ENCODE results near the gene PIM3.

The PIM3 gene

DNA sequence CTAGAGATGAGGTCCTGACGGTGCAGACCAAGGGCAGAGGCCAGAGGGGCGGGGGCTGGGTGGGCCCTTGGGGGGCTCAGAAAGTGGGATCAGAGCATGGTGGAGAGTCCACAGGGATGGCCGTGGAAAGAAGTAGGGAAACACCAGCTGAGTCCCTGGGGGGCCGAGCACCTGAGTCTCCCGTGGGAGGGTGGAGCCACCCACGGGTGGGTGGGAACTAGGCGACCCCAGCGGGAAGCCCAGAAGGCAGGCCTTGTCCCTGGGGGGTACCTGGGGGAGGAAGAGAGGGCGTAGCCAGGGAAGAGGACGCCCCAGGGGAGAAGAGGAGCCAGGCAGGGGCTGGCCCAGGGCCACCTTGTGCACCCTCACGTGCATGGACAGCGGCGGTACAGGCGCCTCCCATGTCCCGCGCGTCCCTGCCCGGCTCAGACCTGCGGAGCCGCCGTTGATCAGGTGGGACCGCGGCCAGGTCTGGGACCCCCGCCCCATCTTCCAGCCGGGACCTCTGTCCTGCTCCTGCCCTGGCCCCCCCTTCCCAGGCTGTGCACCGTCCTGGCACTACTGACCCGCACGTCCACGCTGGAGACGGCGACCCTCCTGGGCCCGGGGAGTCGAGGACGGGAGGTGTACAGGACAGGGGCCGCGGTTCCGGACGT, 31.9 kb upstream of the PIM3 start:
- DNase-seq (ENCODE audit: low read depth), result no peak

DNA sequence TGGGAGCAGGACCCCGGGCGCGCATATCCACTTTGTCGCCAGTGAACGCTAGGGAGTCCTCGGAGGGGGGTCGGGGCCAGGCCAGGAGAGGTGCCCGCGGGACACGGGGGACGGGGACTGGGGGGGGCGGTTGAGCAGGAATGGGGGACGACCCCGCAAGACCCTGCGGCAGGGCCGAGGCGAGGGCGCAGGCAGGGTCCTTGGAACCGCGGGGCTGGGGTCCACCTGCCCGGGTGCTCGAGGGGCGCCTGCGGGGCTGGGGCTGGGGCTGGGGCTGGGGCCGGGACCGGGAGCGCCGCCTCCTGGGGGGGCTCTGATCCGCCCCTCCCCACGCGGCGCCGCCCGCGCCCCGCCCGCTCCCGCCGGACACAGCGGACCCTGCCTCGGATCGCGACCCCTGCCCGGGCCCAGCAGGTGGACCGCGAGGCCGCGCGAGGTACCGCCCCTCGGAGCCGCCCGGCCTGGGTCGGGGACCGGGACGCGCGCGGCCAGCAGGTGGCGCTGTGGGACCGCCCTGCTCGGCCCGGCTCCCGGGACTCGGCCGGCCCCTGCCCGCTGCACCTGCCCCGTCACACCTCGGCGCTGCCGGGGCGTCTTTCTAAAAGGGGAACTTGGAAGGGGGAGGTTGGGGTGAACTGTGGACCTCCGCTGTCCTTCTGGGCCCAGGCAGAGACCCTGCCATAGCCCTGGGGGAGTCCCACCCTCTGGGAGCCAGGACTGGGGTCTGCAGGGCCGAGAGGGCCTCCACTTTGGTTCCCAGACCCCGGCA, 31.2 kb upstream of the PIM3 start:
- DNase-seq (ENCODE audit: low read depth), result peak; percentile 81

DNA sequence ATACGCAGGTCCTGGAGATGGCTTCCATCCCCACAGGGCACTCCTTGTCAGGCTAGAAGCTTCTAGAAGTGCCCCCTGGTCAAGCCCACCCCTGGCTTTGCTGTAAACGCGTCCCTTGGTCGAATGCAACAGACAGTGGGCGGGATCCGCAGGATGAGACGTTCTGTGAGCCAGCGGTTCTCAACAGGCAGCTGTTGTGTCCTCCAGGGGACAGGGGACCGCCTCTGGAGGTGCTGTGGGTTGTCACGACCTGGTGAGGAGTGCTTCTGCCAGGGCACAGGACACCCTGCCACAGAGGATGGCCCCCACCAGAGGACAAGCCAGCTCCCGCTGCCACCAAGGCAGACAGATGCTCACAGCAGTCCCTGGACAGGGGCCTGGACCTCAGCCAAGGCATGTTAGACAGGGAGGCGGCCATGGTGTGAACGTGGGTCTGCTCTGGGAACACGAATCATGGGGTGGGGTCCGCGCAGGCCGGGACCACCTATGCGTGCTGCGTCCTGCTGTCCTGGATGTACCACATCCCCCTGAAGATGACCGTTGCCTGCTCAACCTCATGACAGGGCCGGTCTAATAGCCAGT, 30.5 kb upstream of the PIM3 start:
- DNase-seq (ENCODE audit: low read depth), result no peak

DNA sequence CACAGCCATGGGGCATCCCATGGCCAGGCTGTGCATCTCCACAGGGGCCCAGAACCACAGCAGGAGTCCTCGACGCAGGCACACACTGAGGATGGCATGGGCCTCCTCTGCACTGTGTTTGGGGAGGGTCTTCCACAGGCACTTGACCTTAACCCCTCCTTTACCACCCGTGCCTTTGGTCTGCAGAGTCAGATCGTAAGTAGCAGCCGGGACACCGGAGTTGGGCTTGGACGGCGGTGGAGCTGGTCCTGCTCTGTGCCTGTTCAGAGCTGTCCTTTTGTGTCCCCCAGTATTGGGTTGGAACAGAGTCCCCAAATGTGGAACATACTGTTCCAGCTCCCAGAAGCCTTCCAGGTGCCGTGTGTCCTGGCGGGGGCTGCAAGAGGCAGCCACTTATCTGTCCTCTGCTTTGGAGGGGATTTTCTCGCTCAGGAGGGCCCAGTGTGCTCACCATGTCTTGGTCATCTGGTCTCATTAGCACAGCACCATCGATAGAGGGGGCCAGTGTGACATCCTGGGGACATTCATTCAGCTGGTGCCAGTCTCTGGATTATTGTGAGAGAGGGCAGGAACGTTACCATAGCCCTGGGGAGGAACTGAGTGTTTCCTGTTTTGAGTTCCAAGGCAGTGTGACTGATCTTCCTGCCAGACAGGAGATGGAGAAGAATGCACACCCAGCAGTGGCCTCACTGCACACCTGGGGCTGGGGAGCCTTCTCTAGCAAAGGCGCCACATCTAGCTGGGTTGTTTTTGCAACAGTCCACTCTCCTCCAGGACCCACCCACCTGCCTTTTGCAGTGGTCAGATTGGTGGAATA, 29.8 kb upstream of the PIM3 start:
- no peak for DNase-seq (ENCODE audit: low read depth)

GRCh38 chr22:49933236-49934159, 27.1 kb upstream of the PIM3 start:
- DNase-seq (ENCODE audit: low read depth), result no peak

GRCh38 chr22:49934160-49934890, 26.2 kb upstream of the PIM3 start:
- no peak for DNase-seq (ENCODE audit: low read depth)

GRCh38 chr22:49934891-49935557, 25.5 kb upstream of the PIM3 start:
- DNase-seq (ENCODE audit: low read depth), result peak; percentile 81

- DNase-seq (ENCODE audit: low read depth), result no peak
Measured at GRCh38 chr22:49935561-49935960, 25.0 kb upstream of the PIM3 start.

GRCh38 chr22:49936018-49936972, 24.3 kb upstream of the PIM3 start:
- DNase-seq (ENCODE audit: low read depth), result peak; percentile 82

GRCh38 chr22:49936973-49937757, 23.4 kb upstream of the PIM3 start:
- DNase-seq (ENCODE audit: low read depth), result no peak

DNA sequence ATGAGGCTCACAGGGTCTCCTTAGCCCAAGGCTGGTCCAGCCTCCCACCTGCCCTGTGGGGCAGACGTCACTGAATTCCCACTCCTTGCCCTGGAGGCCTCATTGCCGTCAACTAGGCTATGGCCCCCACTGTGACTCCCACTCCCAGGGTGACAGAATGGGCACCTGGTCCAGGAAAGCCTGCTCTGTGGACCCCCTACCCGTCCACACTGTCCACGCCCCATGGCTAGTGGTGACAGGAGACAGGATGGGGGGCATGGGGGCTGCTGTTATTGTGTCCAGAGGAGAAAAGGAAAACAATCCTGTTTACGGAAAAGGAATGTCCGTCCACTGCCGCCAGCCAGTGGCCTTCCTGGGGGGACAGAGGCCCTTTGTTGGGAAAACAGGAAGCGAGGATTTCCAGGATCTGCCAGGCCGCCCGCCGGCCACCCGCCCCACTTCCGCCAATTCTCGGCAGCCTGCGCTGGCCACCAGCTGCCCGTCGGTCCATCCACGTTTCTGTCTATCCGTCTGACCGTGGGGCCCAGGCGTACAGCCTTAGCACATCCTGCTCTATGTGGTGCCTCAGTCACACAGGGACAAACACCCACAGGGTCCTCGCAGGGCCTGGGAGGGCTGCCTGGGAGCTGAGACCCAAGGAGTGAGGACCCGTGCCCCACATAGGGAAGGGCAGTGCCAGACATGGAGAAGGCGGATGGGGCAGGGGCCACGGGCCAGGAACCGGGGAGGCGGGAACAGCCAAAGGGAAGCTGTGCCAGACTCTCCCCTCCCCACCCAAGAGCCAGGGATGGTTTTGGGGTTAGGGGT, 22.6 kb upstream of the PIM3 start:
- no peak for DNase-seq (ENCODE audit: low read depth)

DNA sequence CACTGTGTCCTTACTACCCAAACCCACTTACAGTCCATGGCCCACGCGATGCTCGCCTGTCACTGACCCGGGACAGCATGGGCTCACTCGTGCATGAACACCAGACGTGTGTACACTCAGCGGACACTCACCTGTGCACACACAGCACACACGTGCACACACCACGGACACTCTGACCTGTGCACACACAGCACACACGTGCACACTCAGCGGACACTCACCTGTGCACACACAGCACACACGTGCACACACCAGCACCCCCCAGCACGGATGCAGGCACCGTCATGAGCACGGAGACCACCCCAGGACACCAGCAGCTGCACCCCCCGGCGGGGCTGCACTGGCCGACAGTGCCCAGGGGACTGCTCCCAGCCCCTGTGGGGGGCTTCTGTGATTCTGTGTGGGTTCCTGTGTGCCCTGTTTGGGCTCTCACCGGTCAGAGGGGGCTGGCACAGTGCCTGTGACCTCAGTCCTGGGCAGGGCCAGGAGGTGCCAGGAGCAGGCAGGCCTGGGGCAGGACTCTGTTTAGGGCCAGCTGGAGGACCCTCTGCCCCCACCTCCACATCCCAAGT, 21.9 kb upstream of the PIM3 start:
- DNase-seq (ENCODE audit: low read depth), result no peak

DNA sequence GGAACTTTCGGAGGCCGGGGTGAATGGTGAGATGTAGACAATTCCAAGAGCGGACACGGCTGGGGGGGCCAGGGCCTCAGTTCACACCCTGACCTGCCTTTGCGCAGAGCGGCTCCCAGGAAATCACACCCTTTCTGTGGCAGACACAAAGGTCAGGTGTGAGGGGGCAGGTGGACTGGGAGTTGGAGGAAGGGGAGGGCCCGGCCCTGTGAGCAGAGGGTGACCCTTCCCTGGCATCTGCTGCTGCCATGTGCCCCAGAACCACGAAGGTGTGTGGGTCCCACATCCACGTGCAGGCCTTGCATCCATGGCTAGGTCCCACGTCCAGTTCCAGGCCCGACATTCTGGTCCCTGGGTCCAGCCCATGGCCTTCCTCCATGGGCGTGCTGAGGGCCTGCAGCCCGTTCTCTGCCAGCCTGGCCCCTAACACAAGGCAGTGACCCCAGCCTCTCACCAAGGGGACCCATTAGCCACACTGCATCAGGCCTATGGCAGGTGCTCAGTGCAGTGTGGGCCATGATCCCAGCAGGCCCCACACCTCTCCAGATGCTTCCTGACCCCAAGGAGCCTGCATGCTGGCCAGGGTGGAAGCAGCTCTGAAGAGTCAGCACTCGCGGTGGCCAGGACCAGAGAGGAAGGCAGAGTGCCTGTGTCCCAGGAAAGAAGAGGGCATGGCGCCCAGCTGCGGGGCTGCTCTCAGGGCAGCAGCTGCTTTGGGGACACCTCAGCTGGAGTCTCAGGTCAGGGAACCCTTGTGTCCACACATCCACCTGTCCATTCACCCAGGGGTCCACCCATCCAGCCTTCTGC, 18.9 kb upstream of the PIM3 start:
- no peak for DNase-seq (ENCODE audit: low read depth)

DNA sequence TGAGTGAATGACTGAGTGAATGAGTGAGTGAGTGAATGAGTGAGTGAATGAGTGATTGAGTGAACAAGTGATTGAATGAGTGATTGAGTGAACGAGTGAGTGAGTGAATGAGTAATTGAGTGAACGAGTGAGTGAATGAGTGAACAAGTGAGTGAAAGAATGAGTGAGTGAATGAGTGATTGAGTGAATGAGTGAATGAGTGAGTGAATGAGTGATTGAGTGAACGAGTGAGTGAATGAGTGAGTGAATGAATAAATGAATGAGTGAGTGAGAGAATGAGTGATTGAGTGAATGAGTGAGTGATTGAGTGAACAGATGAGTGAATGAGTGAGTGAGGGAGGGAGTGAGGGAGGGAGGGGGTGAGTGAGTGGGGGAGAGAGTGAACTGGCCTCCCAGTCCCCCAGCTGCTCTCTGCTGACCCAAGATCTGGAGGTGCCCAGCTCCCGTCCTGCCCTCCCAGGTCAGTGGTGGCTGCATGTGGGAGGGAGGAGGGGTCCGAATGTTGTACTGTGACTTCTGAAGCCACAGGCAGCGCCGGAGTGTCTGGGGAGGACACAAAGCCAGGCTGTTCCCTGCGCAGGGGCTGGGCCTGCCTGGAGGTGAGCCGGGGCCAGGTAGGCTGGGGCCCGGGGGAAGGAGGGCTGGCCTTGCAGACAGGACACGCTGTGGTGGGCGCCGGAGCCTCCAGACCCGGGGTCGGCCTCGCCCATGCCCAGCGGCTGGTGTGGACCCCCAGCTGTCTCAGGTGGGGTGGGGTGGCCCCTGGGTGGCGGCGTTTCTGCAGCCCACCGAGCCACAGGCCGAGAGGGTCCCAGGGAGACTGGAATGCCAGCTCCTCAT, 17.8 kb upstream of the PIM3 start:
- no peak for DNase-seq (ENCODE audit: low read depth)

DNA sequence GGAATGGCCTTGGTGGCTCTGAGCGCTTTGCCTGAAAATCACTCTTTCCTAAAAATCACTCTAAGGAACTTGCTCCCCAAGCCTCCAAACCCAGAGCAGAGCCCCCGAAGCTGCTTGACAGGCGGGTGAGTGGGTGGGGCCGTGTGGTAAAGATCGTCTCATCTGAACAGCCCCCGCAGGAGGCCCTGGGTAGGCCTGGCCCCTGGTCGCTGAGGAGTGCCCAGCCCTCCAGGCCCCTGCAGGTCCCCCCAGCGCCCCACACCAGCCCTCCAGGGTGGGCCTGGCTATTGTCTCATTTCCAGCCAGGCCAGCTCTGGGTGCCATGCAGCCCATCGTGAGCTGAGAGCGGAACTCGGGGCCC, 17.2 kb upstream of the PIM3 start:
- no peak for DNase-seq (ENCODE audit: low read depth)

All from stimulated activated CD8-positive, alpha-beta memory T cell treated with anti-CD3 and anti-CD28 coated beads, Interleukin-15, amount 100 ng/mL, for 24 hours (primary cell).